Spleen (tissue), 7 donors: ENCODE results near the gene CYBA.

ENCODE experiments used
- CTCF ChIP-seq, 11 experiments: fragments of 200-600 bp in 7 of 11; fragments of 450-650 bp in 4 of 11; sonication (generic) in 4 of 11; IDR thresholded peaks in 8 of 11; conservative IDR thresholded peaks in 3 of 11; 1 replicate in 7 of 11; 2 replicates in 4 of 11; pipeline versions ENCODE4 v1.4.0 to v1.8.0; 2016 to 2021; ENCODE audit warnings: antibody characterized with exemption in 11 of 11, inconsistent platforms in 4 of 11, mild to moderate bottlenecking in 1 of 11
- POLR2A ChIP-seq, 3 donors: fragments of 450-650 bp; IDR thresholded peaks; one replicate each; pipeline ENCODE4 v1.5.1; 2017; ENCODE audit warnings: antibody characterized with exemption in 3 of 3, mild to moderate bottlenecking in 1 of 3
- donor health status: DM: no; HTN: no; CAD: no; lungs with moderate emphysema.
- donor health status: DM: no; HTN: no; CAD: no.
- donor health status: DM: no; HTN: no; CAD: no.

- no peak for TF ChIP-seq POLR2A (IDR thresholded peaks at IDR 0.05)
- TF ChIP-seq CTCF (IDR thresholded peaks at IDR 0.05 in 8 of 11, conservative IDR thresholded peaks at IDR 0.05 in 3 of 11), result no peak
Measured at GRCh38 chr16:88695753-88696152, 44.9 kb upstream of the CYBA start.
